Measurements from ENCODE around the gene ICOS. TPM values are rescaled to one million over a fixed set of nuclear protein-coding genes. Genes with fewer than 3 reads are reported as not detected.

Gene ICOS
- total and polyA plus RNA-seq, 9 of the 15 experiments (the other 6 are each of a cell fraction or from before 2014, with no cell fraction given) = not detected

DNA sequence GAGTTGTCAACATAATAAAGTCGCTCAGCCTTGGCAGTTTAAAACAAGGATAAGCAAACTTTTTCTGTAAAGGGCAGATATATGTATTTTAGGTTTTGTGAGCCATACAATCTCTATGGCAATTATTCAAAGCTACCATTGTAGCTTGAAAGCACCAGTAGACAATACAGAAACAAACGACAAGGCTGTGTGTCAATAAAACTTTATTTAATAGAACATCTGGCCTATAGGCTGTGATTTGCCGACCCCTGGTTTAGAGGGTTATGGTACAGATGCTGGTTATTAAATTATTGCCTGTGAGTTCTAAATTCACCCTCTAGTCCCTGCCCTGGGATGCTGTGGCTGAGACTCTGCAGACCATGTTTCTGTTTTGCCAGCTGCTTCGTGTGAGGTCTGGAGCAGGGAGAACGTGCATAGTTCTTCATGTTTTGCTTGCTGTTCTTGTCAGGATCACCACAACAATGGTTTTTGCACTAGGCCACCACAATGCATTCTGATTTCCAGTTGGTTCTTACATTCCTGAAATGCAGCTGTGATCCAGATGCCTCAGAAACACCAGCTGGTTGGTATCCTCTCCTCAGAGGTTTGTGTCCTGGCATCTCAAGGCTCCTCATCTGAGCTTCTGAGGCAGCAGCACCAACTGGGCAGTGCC is 46.6 kb downstream of the ICOS start:
- Histone ChIP-seq H3K9me3 (replicated peaks; ENCODE audit: control insufficient read depth, insufficient read depth, low read depth, low read length) (no peaks in the 10 kb centered on the region), H3K27me3 (ENCODE audit: control insufficient read depth in 2 of 2, insufficient read depth in 2 of 2, low read length in 2 of 2) (no peaks in the 10 kb centered on the region), H3K79me2 (ENCODE audit: control insufficient read depth, insufficient read depth, low read length) (no peaks in the 10 kb centered on the region), H3K4me3 (no peak overlapping the region), H4K20me1 (replicated peaks; ENCODE audit: control insufficient read depth, insufficient read depth, low read length) (no peaks in the 10 kb centered on the region), H3K4me1 (replicated peaks in 1 of 2; ENCODE audit: control insufficient read depth in 2 of 2, insufficient read depth in 2 of 2, low read length in 2 of 2) (no peaks in the 10 kb centered on the region), H3K4me2 (ENCODE audit: insufficient read depth, low read length) (no peak overlapping the region), H3K9me1 (ENCODE audit: control insufficient read depth, insufficient read depth, low read length) (no peaks in the 10 kb centered on the region), H2AFZ (ENCODE audit: low read depth, low read length) (no peak overlapping the region), H3K27ac (ENCODE audit: extremely low read depth, low read depth, low read length) (no peak overlapping the region), H3K36me3 (ENCODE audit: control insufficient read depth, insufficient read depth, low read length) (no peaks in the 10 kb centered on the region), H3K9ac (ENCODE audit: insufficient read depth in 1 of 2, low read depth in 2 of 2, low read length in 2 of 2) (no peak overlapping the region)
- DNase-seq (ENCODE audit: extremely low read depth in 1 of 4, low spot score in 3 of 4) (no peak), FAIRE-seq (no peak), ATAC-seq (no peak)
- POLR2A ChIA-PET = no interaction called here
- in situ Hi-C loops (cut with MboI) (no loop called here), intact Hi-C loops (cut with micrococcal nuclease) (no loop called here)
- WGBS (ENCODE audit: insufficient coverage, low coverage, missing lambda C conversion rate) = 0% methylated on average over 5 of the region's 5 CpGs
- TF ChIP-seq, protein P1, sequence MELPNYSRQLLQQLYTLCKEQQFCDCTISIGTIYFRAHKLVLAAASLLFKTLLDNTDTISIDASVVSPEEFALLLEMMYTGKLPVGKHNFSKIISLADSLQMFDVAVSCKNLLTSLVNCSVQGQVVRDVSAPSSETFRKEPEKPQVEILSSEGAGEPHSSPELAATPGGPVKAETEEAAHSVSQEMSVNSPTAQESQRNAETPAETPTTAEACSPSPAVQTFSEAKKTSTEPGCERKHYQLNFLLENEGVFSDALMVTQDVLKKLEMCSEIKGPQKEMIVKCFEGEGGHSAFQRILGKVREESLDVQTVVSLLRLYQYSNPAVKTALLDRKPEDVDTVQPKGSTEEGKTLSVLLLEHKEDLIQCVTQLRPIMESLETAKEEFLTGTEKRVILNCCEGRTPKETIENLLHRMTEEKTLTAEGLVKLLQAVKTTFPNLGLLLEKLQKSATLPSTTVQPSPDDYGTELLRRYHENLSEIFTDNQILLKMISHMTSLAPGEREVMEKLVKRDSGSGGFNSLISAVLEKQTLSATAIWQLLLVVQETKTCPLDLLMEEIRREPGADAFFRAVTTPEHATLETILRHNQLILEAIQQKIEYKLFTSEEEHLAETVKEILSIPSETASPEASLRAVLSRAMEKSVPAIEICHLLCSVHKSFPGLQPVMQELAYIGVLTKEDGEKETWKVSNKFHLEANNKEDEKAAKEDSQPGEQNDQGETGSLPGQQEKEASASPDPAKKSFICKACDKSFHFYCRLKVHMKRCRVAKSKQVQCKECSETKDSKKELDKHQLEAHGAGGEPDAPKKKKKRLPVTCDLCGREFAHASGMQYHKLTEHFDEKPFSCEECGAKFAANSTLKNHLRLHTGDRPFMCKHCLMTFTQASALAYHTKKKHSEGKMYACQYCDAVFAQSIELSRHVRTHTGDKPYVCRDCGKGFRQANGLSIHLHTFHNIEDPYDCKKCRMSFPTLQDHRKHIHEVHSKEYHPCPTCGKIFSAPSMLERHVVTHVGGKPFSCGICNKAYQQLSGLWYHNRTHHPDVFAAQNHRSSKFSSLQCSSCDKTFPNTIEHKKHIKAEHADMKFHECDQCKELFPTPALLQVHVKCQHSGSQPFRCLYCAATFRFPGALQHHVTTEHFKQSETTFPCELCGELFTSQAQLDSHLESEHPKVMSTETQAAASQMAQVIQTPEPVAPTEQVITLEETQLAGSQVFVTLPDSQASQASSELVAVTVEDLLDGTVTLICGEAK (IDR thresholded peaks at IDR 0.05) = peak; percentile 67
- TF ChIP-seq, protein P1 (CRISPR knock-in tag; IDR thresholded peaks at IDR 0.05) = no peak
- TF ChIP-seq, protein P2, sequence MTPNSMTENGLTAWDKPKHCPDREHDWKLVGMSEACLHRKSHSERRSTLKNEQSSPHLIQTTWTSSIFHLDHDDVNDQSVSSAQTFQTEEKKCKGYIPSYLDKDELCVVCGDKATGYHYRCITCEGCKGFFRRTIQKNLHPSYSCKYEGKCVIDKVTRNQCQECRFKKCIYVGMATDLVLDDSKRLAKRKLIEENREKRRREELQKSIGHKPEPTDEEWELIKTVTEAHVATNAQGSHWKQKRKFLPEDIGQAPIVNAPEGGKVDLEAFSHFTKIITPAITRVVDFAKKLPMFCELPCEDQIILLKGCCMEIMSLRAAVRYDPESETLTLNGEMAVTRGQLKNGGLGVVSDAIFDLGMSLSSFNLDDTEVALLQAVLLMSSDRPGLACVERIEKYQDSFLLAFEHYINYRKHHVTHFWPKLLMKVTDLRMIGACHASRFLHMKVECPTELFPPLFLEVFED (CRISPR knock-in tag; conservative IDR thresholded peaks at IDR 0.05) = no peak
- TF ChIP-seq, protein P3, sequence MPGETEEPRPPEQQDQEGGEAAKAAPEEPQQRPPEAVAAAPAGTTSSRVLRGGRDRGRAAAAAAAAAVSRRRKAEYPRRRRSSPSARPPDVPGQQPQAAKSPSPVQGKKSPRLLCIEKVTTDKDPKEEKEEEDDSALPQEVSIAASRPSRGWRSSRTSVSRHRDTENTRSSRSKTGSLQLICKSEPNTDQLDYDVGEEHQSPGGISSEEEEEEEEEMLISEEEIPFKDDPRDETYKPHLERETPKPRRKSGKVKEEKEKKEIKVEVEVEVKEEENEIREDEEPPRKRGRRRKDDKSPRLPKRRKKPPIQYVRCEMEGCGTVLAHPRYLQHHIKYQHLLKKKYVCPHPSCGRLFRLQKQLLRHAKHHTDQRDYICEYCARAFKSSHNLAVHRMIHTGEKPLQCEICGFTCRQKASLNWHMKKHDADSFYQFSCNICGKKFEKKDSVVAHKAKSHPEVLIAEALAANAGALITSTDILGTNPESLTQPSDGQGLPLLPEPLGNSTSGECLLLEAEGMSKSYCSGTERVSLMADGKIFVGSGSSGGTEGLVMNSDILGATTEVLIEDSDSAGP (CRISPR knock-in tag; IDR thresholded peaks at IDR 0.05) = no peak
- TF ChIP-seq KLF10 (CRISPR knock-in tag; IDR thresholded peaks at IDR 0.05) (no peak), ZNF77 (CRISPR knock-in tag; IDR thresholded peaks at IDR 0.05) (no peak)
- TF ChIP-seq, protein P4, sequence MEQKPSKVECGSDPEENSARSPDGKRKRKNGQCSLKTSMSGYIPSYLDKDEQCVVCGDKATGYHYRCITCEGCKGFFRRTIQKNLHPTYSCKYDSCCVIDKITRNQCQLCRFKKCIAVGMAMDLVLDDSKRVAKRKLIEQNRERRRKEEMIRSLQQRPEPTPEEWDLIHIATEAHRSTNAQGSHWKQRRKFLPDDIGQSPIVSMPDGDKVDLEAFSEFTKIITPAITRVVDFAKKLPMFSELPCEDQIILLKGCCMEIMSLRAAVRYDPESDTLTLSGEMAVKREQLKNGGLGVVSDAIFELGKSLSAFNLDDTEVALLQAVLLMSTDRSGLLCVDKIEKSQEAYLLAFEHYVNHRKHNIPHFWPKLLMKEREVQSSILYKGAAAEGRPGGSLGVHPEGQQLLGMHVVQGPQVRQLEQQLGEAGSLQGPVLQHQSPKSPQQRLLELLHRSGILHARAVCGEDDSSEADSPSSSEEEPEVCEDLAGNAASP (IDR thresholded peaks at IDR 0.05) = no peak
- no TSS peak for BruUV-seq (replicated peaks)
- CTCF ChIA-PET (ENCODE audit: low intra/inter-chr PET ratio) = no interaction called here

Data from K562 (cell line).